Panc1 (cell line): ENCODE results near the gene EWSR1. TPM values are rescaled to one million over a fixed set of nuclear protein-coding genes. Genes with fewer than 3 reads are reported as not detected.

Experiments used
- ATAC-seq: fragments of 200-7000 bp; cut with Tn5 transposase; 2 replicates; pipeline ENCODE4 v1.9.1; 2020; ENCODE audit warnings: mild to moderate bottlenecking, moderate library complexity
- BruUV-seq: library from RNA; stranded (reverse); fragments of 400-500 nt; replicated peaks from 2 replicates; lab custom pipeline; 2021; lab: Mats Ljungman, UMichigan
- CTCF ChIA-PET: fragments of 300-600 bp; sonication (Branson Sonifier 250); formaldehyde crosslinking; loops from one replicate; lab custom pipeline; 2022; ENCODE audit warnings: antibody characterized with exemption; lab: Charles Lee
- POLR2A ChIA-PET: fragments of 300-600 bp; sonication (Branson Sonifier 250); formaldehyde crosslinking; loops from one replicate; lab custom pipeline; 2022; ENCODE audit warnings: antibody characterized with exemption; lab: Charles Lee
- DNase-seq: peaks from one replicate; pipeline ENCODE4 v3.0.0-alpha.2; 2010; ENCODE audit warnings: low read depth, low spot score
- H3K27ac ChIP-seq: 2 replicates; pipeline ENCODE4 v1.5.1; 2011; ENCODE audit warnings: mild to moderate bottlenecking, low read length, inconsistent platforms
- H3K27me3 ChIP-seq: fragments of 200-500 bp; sonication (Bioruptor generic); 2 replicates; pipeline ENCODE4 v1.6.0; 2014; ENCODE audit warnings: low read length, inconsistent platforms; ENCODE audit not compliant: control insufficient read depth, insufficient read depth
- H3K36me3 ChIP-seq: fragments of 200-500 bp; sonication (Bioruptor generic); 2 replicates; pipeline ENCODE4 v1.5.1; 2014; ENCODE audit warnings: inconsistent platforms, mild to moderate bottlenecking, low read length, moderate library complexity; ENCODE audit not compliant: control insufficient read depth, insufficient read depth
- H3K4me1 ChIP-seq: 2 replicates; pipeline ENCODE4 v1.5.1; 2011; ENCODE audit warnings: inconsistent platforms, mild to moderate bottlenecking, low read length, moderate library complexity; ENCODE audit not compliant: control insufficient read depth, insufficient read depth
- H3K4me3 ChIP-seq, 2 experiments: 2 replicates each; pipeline ENCODE4 v1.5.1; 2011 to 2012; ENCODE audit warnings: low read depth in 2 of 2, low read length in 2 of 2, mild to moderate bottlenecking in 2 of 2, inconsistent platforms in 1 of 2, moderate library complexity in 1 of 2
- H3K9me3 ChIP-seq: fragments of 200-500 bp; sonication (Bioruptor generic); 2 replicates; pipeline ENCODE4 v1.5.1; 2014; ENCODE audit warnings: low read depth, mild to moderate bottlenecking, inconsistent platforms, low read length, moderate library complexity; ENCODE audit not compliant: control insufficient read depth, insufficient read depth
- CTCF ChIP-seq: fragments of 450-650 bp; IDR thresholded peaks from 2 replicates; pipeline ENCODE4 v1.5.1; 2017; ENCODE audit warnings: mild to moderate bottlenecking
- POLR2AphosphoS5 ChIP-seq: IDR thresholded peaks from 2 replicates; pipeline ENCODE4 v1.6.1; 2012; ENCODE audit warnings: mild to moderate bottlenecking, low read depth, low read length, moderate library complexity
- REST ChIP-seq, 2 experiments: IDR thresholded peaks; 2 replicates each; pipeline ENCODE4 v1.6.1; 2011 to 2012; ENCODE audit warnings: low read depth in 2 of 2, control low read depth in 1 of 2, low read length in 1 of 2, mild to moderate bottlenecking in 1 of 2, moderate library complexity in 1 of 2; ENCODE audit not compliant: insufficient read depth in 1 of 2
- SIN3A ChIP-seq: IDR thresholded peaks from 2 replicates; pipeline ENCODE4 v1.6.1; 2012; ENCODE audit warnings: low read depth, mild to moderate bottlenecking, low read length, moderate library complexity, borderline replicate concordance; ENCODE audit not compliant: insufficient read depth
- TCF7L2 ChIP-seq: IDR thresholded peaks from 2 replicates; pipeline ENCODE4 v1.6.1; 2011; ENCODE audit warnings: mild to moderate bottlenecking, low read depth, low read length, inconsistent platforms
- in situ Hi-C: cut with HindIII; loops from 2 replicates; pipeline ENCODE4 v1.10.0; 2016; ENCODE audit warnings: low sequenced_read_pairs, low pct_unique_long_range_greater_than_20kb
- intact Hi-C: fragments of 100-400 bp; cut with micrococcal nuclease; formaldehyde crosslinking; loops from one replicate; pipeline ENCODE4 v1.10.0; 2022; ENCODE audit not compliant: unreplicated experiment
- total RNA-seq: library from RNA; stranded (reverse); gene quantifications from one replicate; pipeline ENCODE4 v1.2.1, GENCODE V29; 2021; ENCODE audit not compliant: unreplicated experiment

Gene EWSR1
- total RNA-seq, 1 experiment from 2014 or later = 272 TPM

GRCh38 chr22:29342177-29342576 lies 74.1 kb downstream of the EWSR1 start:
- Histone ChIP-seq H3K4me3 (no peak overlapping the region), H3K4me1 (peaks cover 4% of the 10 kb centered on the region), H3K27ac (no peak overlapping the region), H3K36me3 (no peaks in the 10 kb centered on the region), H3K9me3 (no peaks in the 10 kb centered on the region), H3K27me3 (no peaks in the 10 kb centered on the region)
- POLR2A ChIA-PET = no interaction called here
- intact Hi-C loops = no loop called here
- ATAC-seq (no peak), DNase-seq (no peak)
- in situ Hi-C loops = no loop called here
- CTCF ChIA-PET = no interaction called here
- BruUV-seq = no TSS peak
- no peak for TF ChIP-seq REST (IDR thresholded peaks at IDR 0.05; ENCODE audit: insufficient read depth in 1 of 2, low read depth in 2 of 2, low read length in 1 of 2)
- TF ChIP-seq SIN3A = no peak
- no peak for TF ChIP-seq CTCF
- TF ChIP-seq TCF7L2 = no peak
- no peak for TF ChIP-seq POLR2AphosphoS5

GRCh38 chr22:29342577-29343312 lies 74.7 kb downstream of the EWSR1 start:
- no peak for DNase-seq
- Histone ChIP-seq H3K27me3 (no peaks in the 10 kb centered on the region), H3K4me3 (no peak overlapping the region), H3K36me3 (peaks cover 2% of the 10 kb centered on the region; the same call in 1 of the 2 replicates), H3K27ac (no peak overlapping the region), H3K9me3 (no peaks in the 10 kb centered on the region), H3K4me1 (peaks cover 4% of the 10 kb centered on the region)
- intact Hi-C loops (no loop called here), in situ Hi-C loops (no loop called here)
- no peak; the same call in 1 of the 2 replicates for ATAC-seq
- POLR2A ChIA-PET = no interaction called here
- TF ChIP-seq POLR2AphosphoS5 = no peak
- no peak for TF ChIP-seq REST (IDR thresholded peaks at IDR 0.05; ENCODE audit: insufficient read depth in 1 of 2, low read depth in 2 of 2, low read length in 1 of 2)
- TF ChIP-seq TCF7L2 = no peak
- no peak for TF ChIP-seq CTCF
- no peak for TF ChIP-seq SIN3A
- no TSS peak for BruUV-seq
- CTCF ChIA-PET = no interaction called here
